ENCODE results near the gene NT5C2. TPM values are rescaled to one million over a fixed set of nuclear protein-coding genes. Genes with fewer than 3 reads are reported as not detected.
A peak's percentile ranks its signal among the peaks of the same experiment; 100 is the strongest.

Gene NT5C2
- total RNA-seq, 6 experiments from 2014 or later: 17.3 to 39.2 (median 32.4) TPM

DNA sequence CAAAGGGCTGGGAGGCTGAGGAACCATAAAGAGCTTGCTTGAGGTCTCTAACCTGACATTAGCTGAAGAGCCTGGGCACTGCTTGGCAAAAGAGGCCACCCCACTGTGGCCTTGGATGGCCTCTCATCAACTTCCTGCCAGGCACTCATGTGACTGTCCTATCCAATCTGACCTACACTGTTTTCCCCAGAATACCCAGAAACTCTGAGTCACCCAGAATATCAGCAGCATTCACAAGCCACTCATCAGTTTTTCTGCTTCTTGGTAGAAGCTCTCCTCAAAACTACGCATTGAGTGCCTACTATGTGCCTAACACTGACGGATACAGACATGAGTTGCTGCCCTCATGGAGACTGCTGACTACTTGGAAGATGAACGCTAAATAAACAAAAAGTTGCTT, 4.1 kb upstream of the NT5C2 start:
- H3K4me3 ChIP-seq: peak overlapping the region in 1 of 3 donors; percentile 8
- H3K4me1 ChIP-seq: peaks cover 0 to 17% (median 2%) of the 10 kb centered on the region in 4 donors
- peak; percentile 66 to 81 (median 78) for ATAC-seq
- peak overlapping the region; percentile 30 to 71 (median 59) for H3K27ac ChIP-seq
- peak; percentile 64 for TF ChIP-seq POLR2A (IDR thresholded peaks at IDR 0.05)
- TF ChIP-seq, protein P1, sequence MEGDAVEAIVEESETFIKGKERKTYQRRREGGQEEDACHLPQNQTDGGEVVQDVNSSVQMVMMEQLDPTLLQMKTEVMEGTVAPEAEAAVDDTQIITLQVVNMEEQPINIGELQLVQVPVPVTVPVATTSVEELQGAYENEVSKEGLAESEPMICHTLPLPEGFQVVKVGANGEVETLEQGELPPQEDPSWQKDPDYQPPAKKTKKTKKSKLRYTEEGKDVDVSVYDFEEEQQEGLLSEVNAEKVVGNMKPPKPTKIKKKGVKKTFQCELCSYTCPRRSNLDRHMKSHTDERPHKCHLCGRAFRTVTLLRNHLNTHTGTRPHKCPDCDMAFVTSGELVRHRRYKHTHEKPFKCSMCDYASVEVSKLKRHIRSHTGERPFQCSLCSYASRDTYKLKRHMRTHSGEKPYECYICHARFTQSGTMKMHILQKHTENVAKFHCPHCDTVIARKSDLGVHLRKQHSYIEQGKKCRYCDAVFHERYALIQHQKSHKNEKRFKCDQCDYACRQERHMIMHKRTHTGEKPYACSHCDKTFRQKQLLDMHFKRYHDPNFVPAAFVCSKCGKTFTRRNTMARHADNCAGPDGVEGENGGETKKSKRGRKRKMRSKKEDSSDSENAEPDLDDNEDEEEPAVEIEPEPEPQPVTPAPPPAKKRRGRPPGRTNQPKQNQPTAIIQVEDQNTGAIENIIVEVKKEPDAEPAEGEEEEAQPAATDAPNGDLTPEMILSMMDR (IDR thresholded peaks at IDR 0.05): no peak
- no peaks in the 10 kb centered on the region for H3K36me3 ChIP-seq
- no peaks in the 10 kb centered on the region for H3K27me3 ChIP-seq
- intact Hi-C loops (cut with DNase I): no loop called here
- WGBS (ENCODE audit: insufficient coverage, low coverage, low lambda C conversion rate, missing lambda C conversion rate): 37% methylated on average over 3 of the region's 3 CpGs
- peak; percentile 68 to 74 (median 70) for DNase-seq
- H3K9me3 ChIP-seq: no peaks in the 10 kb centered on the region

DNA sequence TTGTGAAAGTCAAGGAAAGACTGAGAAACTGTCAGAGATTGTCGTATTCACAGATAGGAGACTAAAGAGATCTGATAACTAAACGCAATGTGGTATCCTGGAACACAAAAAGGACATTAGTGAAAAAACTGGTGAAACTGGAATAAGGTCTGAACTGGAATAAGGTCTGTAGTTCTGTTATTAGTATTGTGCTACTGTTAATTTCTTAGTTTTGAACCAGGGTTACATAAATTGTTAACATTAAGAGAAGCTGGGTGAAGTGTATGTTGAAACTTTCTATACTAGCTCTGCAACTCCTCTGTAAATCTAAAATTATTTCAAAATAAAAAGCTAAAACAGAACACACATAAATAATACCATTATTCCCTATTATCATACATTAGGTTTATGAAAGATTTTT, 3.4 kb upstream of the NT5C2 start:
- intact Hi-C loops (cut with DNase I): no loop called here

DNA sequence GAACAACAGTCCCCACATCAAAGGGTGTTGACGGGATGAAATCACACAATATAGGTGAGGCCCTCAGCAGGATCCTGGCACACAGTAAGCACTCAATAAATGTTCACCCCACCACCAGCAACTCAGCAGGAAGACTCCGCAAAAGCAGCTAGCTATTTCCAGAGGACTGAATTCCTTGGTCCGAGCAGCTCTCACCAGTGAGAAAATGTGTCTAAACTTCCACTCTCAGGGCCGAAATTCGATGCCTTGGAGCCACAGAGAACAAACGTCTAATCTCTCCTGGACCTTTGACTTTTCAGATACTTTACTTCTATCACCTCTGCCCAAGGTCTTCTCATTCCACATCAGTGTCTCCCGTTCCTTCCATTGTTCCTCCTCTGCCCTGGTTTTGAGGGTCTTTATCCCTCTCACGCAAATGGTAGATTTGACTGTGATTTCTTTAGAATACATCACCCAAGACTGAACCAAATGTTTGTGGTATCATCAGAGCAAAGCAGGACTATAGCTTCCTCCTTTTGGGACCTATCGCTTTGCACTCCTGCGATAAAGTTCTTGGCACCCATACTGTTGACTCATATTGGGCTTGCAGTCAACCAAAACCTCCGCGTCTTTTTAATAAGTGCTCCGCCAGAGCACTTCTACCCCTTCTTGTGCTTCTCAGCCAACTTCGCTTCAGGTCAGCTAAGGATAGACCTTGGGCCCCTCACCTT, 903 bp upstream of the NT5C2 start:
- no peak for ATAC-seq
- intact Hi-C loops (cut with DNase I): no loop called here
- peak overlapping the region in 1 of 3 donors; percentile 99 for H3K27ac ChIP-seq
- H3K9me3 ChIP-seq: no peaks in the 10 kb centered on the region
- no peaks in the 10 kb centered on the region for H3K36me3 ChIP-seq
- no peak for DNase-seq
- peaks cover 0 to 34% (median 2%) of the 10 kb centered on the region in 4 donors for H3K4me1 ChIP-seq
- WGBS (ENCODE audit: insufficient coverage, low coverage, low lambda C conversion rate, missing lambda C conversion rate): 78% methylated on average over 10 of the region's 14 CpGs
- no peak overlapping the region for H3K4me3 ChIP-seq
- TF ChIP-seq POLR2A (IDR thresholded peaks at IDR 0.05): no peak
- TF ChIP-seq, protein P1 (IDR thresholded peaks at IDR 0.05): no peak
- H3K27me3 ChIP-seq: no peaks in the 10 kb centered on the region

More for the DNA sequence above, 3.4 kb upstream of the NT5C2 start:
- WGBS (ENCODE audit: insufficient coverage, low coverage, low lambda C conversion rate, missing lambda C conversion rate): 53% methylated on average over 2 of the region's 2 CpGs
- TF ChIP-seq, protein P1 (IDR thresholded peaks at IDR 0.05): no peak
- TF ChIP-seq POLR2A (IDR thresholded peaks at IDR 0.05): no peak
- H3K36me3 ChIP-seq: no peaks in the 10 kb centered on the region
- H3K4me1 ChIP-seq: peaks cover 0 to 21% (median 2%) of the 10 kb centered on the region in 4 donors
- no peak overlapping the region for H3K4me3 ChIP-seq
- no peaks in the 10 kb centered on the region for H3K27me3 ChIP-seq
- H3K9me3 ChIP-seq: no peaks in the 10 kb centered on the region
- H3K27ac ChIP-seq: peak overlapping the region in 2 of 3 donors; percentile 30 to 59
- ATAC-seq: no peak
- DNase-seq: no peak

DNA sequence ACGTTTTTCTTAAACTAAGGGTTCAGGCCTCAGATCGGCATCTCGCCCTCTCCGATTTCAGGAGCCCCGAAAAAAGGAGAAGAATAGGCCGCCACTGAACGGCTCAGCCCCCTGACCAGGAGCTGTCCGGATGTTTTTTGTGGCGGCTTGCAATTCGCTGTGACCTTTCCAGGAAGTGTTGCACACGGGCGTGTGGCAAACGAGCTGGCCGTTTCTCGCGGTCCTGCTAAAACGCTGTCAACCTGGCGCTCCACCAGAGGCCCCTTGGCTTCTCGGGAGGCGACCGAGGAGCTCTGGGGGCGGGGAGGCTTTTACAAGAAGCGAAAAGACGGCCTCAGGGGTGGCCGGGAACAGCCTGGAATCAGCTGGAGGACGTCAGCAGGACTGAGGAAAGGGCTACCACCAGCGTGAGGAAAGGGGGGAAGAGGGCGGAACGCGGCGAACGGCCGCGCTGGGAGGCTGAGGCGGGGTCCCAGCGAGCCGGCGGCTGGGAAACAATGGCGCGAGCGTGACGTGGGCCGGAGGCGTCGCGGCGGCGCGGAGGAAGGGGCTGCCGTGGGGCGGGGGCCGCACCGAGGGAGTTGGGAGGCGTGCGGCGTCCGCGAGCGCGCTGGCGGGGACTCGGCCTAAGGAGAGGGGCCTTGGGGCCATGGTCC, 493 bp downstream of the NT5C2 start:
- ATAC-seq (peak; percentile 75 to 81 (median 78)), DNase-seq (peak; percentile 90 to 92 (median 91))
- intact Hi-C loops (cut with DNase I): no loop called here
- H3K9me3 ChIP-seq: no peaks in the 10 kb centered on the region
- peaks cover 0 to 34% (median 2%) of the 10 kb centered on the region in 4 donors for H3K4me1 ChIP-seq
- WGBS (ENCODE audit: insufficient coverage, low coverage, low lambda C conversion rate, missing lambda C conversion rate): 0% methylated on average over 32 of the region's 62 CpGs
- H3K27ac ChIP-seq: peak overlapping the region; percentile 94 to 99 (median 99)
- H3K27me3 ChIP-seq: no peaks in the 10 kb centered on the region
- peak; percentile 64 for TF ChIP-seq POLR2A (IDR thresholded peaks at IDR 0.05)
- TF ChIP-seq, protein P1 (IDR thresholded peaks at IDR 0.05): no peak
- peak overlapping the region; percentile 89 to 96 (median 90) for H3K4me3 ChIP-seq
- H3K36me3 ChIP-seq: no peaks in the 10 kb centered on the region
